KG1 (cell line): ENCODE results near the gene TMEM243.
"Not testable (repeated sequence)": the region's sequence is repeated elsewhere in the genome, so short reads cannot be mapped to it uniquely, and the experiment has no call there.

Experiments used
- DNase-seq: peaks from one replicate; lab custom pipeline; 2025; lab: John Stamatoyannopoulos, UW

TMEM243 gene

GRCh38 chr7:87210506-87210905 is 9.0 kb downstream of the TMEM243 start:
- DNase-seq, result no peak

- no peak for DNase-seq
Observed at GRCh38 chr7:87209295-87209924, 10.1 kb downstream of the TMEM243 start.

GRCh38 chr7:87206361-87206760 is 13.2 kb downstream of the TMEM243 start:
- DNase-seq, result no peak

- DNase-seq, result not testable (repeated sequence)
Observed at GRCh38 chr7:87205701-87206100, 13.8 kb downstream of the TMEM243 start.

- DNase-seq, result no peak
Observed at GRCh38 chr7:87204933-87205332, 14.6 kb downstream of the TMEM243 start.

- not testable (repeated sequence) for DNase-seq
Observed at GRCh38 chr7:87203929-87204328, 15.6 kb downstream of the TMEM243 start.

GRCh38 chr7:87202705-87203104 is 16.8 kb downstream of the TMEM243 start:
- no peak for DNase-seq

- no peak for DNase-seq
Observed at GRCh38 chr7:87202208-87202607, 17.3 kb downstream of the TMEM243 start.

GRCh38 chr7:87199700-87200450 is 19.7 kb downstream of the TMEM243 start:
- no peak for DNase-seq

GRCh38 chr7:87199241-87199640 is 20.3 kb downstream of the TMEM243 start:
- DNase-seq, result no peak

- no peak for DNase-seq
Observed at GRCh38 chr7:87193912-87194311, 25.6 kb downstream of the TMEM243 start.

GRCh38 chr7:87192784-87193487 is 26.6 kb downstream of the TMEM243 start:
- no peak for DNase-seq

- DNase-seq, result no peak
Observed at GRCh38 chr7:87190783-87191182, 28.7 kb downstream of the TMEM243 start.

- no peak for DNase-seq
Observed at GRCh38 chr7:87188930-87189329, 30.6 kb downstream of the TMEM243 start.

- no peak for DNase-seq
Observed at GRCh38 chr7:87187120-87187519, 32.4 kb downstream of the TMEM243 start.

GRCh38 chr7:87179180-87179579 is 40.4 kb downstream of the TMEM243 start:
- DNase-seq, result no peak

GRCh38 chr7:87178320-87178719 is 41.2 kb downstream of the TMEM243 start:
- DNase-seq, result no peak

GRCh38 chr7:87173471-87173870 is 46.1 kb downstream of the TMEM243 start:
- no peak for DNase-seq

GRCh38 chr7:87171282-87171934 is 48.1 kb downstream of the TMEM243 start:
- no peak for DNase-seq

- DNase-seq, result no peak
Observed at GRCh38 chr7:87170828-87171227, 48.7 kb downstream of the TMEM243 start.

- DNase-seq, result no peak
Observed at GRCh38 chr7:87164433-87164832, 55.1 kb downstream of the TMEM243 start.

GRCh38 chr7:87159538-87159937 is 60.0 kb downstream of the TMEM243 start:
- no peak for DNase-seq

GRCh38 chr7:87156709-87157108 is 62.8 kb downstream of the TMEM243 start:
- no peak for DNase-seq
